Neural cell (in vitro differentiated cells): ENCODE measurements around the gene TENM3.

Experiments
- EP300 ChIP-seq: fragments of 450-650 bp; conservative IDR thresholded peaks from 2 replicates; pipeline ENCODE4 v1.6.1; 2014; ENCODE audit warnings: antibody characterized with exemption, mild to moderate bottlenecking, moderate library complexity; ENCODE audit not compliant: poor library complexity, severe bottlenecking
- EZH2 ChIP-seq: fragments of 200-600, 300-800 bp; shearing (Covaris generic), sonication (generic); IDR thresholded peaks from 2 replicates; pipeline ENCODE4 v1.6.1; 2014; ENCODE audit warnings: antibody characterized with exemption, low read length, borderline replicate concordance, mild to moderate bottlenecking; ENCODE audit not compliant: insufficient read depth, poor library complexity, severe bottlenecking
- POLR2AphosphoS5 ChIP-seq: IDR thresholded peaks from 2 replicates; pipeline ENCODE4 v1.6.1; 2012
- RAD21 ChIP-seq: fragments of 450-650 bp; conservative IDR thresholded peaks from 2 replicates; pipeline ENCODE4 v1.6.1; 2014; ENCODE audit warnings: antibody characterized with exemption, mild to moderate bottlenecking, moderate library complexity
- TF ChIP-seq, protein P1 (sequence below): fragments of 450-650 bp; IDR thresholded peaks from 2 replicates; pipeline ENCODE4 v1.5.1; 2014; ENCODE audit warnings: antibody characterized with exemption, mild to moderate bottlenecking, moderate library complexity; ENCODE audit not compliant: poor library complexity, severe bottlenecking

- TF ChIP-seq EZH2: no peak
- TF ChIP-seq, protein P1, sequence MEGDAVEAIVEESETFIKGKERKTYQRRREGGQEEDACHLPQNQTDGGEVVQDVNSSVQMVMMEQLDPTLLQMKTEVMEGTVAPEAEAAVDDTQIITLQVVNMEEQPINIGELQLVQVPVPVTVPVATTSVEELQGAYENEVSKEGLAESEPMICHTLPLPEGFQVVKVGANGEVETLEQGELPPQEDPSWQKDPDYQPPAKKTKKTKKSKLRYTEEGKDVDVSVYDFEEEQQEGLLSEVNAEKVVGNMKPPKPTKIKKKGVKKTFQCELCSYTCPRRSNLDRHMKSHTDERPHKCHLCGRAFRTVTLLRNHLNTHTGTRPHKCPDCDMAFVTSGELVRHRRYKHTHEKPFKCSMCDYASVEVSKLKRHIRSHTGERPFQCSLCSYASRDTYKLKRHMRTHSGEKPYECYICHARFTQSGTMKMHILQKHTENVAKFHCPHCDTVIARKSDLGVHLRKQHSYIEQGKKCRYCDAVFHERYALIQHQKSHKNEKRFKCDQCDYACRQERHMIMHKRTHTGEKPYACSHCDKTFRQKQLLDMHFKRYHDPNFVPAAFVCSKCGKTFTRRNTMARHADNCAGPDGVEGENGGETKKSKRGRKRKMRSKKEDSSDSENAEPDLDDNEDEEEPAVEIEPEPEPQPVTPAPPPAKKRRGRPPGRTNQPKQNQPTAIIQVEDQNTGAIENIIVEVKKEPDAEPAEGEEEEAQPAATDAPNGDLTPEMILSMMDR: no peak
- TF ChIP-seq EP300: no peak
- no peak for TF ChIP-seq RAD21
- TF ChIP-seq POLR2AphosphoS5: no peak
These were observed 49.4 kb downstream of the TENM3 start for GRCh38 chr4:182292612-182293011.
